WTC11 (cell line): ENCODE measurements around the gene SAP130. TPM values are rescaled to one million over a fixed set of nuclear protein-coding genes. Genes with fewer than 3 reads are reported as not detected.

ENCODE experiments used
- ATAC-seq: fragments of 200-7000 bp; cut with Tn5 transposase; 2 replicates; pipeline ENCODE4 v1.10.0; 2021; ENCODE audit warnings: mild to moderate bottlenecking, moderate library complexity
- CTCF ChIA-PET: fragments of 300-600 bp; sonication (Branson Sonifier 250); formaldehyde crosslinking; loops from one replicate; lab custom pipeline; 2021; ENCODE audit warnings: antibody characterized with exemption; lab: Charles Lee
- POLR2A ChIA-PET: fragments of 350-600 bp; sonication (Branson Sonifier 250); formaldehyde crosslinking; loops from one replicate; lab custom pipeline; 2021; ENCODE audit warnings: antibody characterized with exemption; lab: Charles Lee
- DNase-seq: peaks from one replicate; pipeline ENCODE4 v3.0.0; 2021; ENCODE audit warnings: low spot score
- H3K27ac Mint-ChIP-seq: 2 replicates; pipeline ENCODE4 v1.8.0; 2021; ENCODE audit warnings: mixed read lengths
- H3K27me3 Mint-ChIP-seq: 2 replicates; pipeline ENCODE4 v1.8.0; 2021; ENCODE audit warnings: low read depth, mild to moderate bottlenecking, moderate library complexity, mixed read lengths
- H3K36me3 Mint-ChIP-seq: 2 replicates; pipeline ENCODE4 v1.8.0; 2021; ENCODE audit warnings: mixed read lengths
- H3K4me1 Mint-ChIP-seq: 2 replicates; pipeline ENCODE4 v1.8.0; 2022; ENCODE audit warnings: mixed read lengths
- H3K4me3 Mint-ChIP-seq: 2 replicates; pipeline ENCODE4 v1.8.0; 2021; ENCODE audit warnings: mild to moderate bottlenecking, moderate library complexity, mixed read lengths
- H3K9me3 Mint-ChIP-seq: 2 replicates; pipeline ENCODE4 v1.8.0; 2021; ENCODE audit warnings: mixed read lengths
- ATF6 ChIP-seq: sonication (generic); formaldehyde crosslinking; IDR thresholded peaks from 2 replicates; pipeline ENCODE4 v1.8.1; 2023; ENCODE audit warnings: mild to moderate bottlenecking, missing genetic modification reagents
- CBFB ChIP-seq: sonication (generic); formaldehyde crosslinking; IDR thresholded peaks from 2 replicates; pipeline ENCODE4 v1.8.1; 2022; ENCODE audit warnings: mild to moderate bottlenecking, low read depth, missing genetic modification reagents
- CREB1 ChIP-seq: sonication (generic); formaldehyde crosslinking; IDR thresholded peaks from 2 replicates; pipeline ENCODE4 v1.8.0; 2023; ENCODE audit warnings: mild to moderate bottlenecking, missing genetic modification reagents
- ETV6 ChIP-seq: sonication (generic); formaldehyde crosslinking; IDR thresholded peaks from 2 replicates; pipeline ENCODE4 v1.8.1; 2022; ENCODE audit warnings: mild to moderate bottlenecking, missing genetic modification reagents
- GTF2I ChIP-seq: fragments of 250-450 bp; sonication (Bioruptor Pico); conservative IDR thresholded peaks from 2 replicates; pipeline ENCODE4 v1.4.0; 2021; ENCODE audit warnings: mild to moderate bottlenecking
- MXD4 ChIP-seq: fragments of 250-450 bp; sonication (Bioruptor Pico); IDR thresholded peaks from 2 replicates; pipeline ENCODE4 v1.8.0; 2021; ENCODE audit warnings: mild to moderate bottlenecking, moderate library complexity, borderline replicate concordance
- NFATC4 ChIP-seq: fragments of 250-450 bp; sonication (Bioruptor Pico); IDR thresholded peaks from 2 replicates; pipeline ENCODE4 v1.9.0; 2021; ENCODE audit warnings: mild to moderate bottlenecking
- NR1H2 ChIP-seq: sonication (generic); formaldehyde crosslinking; IDR thresholded peaks from 2 replicates; pipeline ENCODE4 v1.9.0; 2021; ENCODE audit warnings: mild to moderate bottlenecking, moderate library complexity, missing genetic modification reagents
- PRRX2 ChIP-seq: fragments of 250-450 bp; sonication (Bioruptor Pico); IDR thresholded peaks from 2 replicates; pipeline ENCODE4 v1.8.0; 2021; ENCODE audit warnings: mild to moderate bottlenecking
- TCF7 ChIP-seq: sonication (generic); formaldehyde crosslinking; IDR thresholded peaks from 2 replicates; pipeline ENCODE4 v1.8.0; 2022; ENCODE audit warnings: mild to moderate bottlenecking, low read depth, missing genetic modification reagents, moderate library complexity
- TEAD4 ChIP-seq: sonication (generic); formaldehyde crosslinking; IDR thresholded peaks from 2 replicates; pipeline ENCODE4 v1.8.0; 2022; ENCODE audit warnings: mild to moderate bottlenecking, missing genetic modification reagents
- ZMAT4 ChIP-seq: fragments of 250-450 bp; sonication (Bioruptor Pico); IDR thresholded peaks from 2 replicates; pipeline ENCODE4 v1.9.0; 2021; ENCODE audit warnings: mild to moderate bottlenecking
- ZNF138 ChIP-seq: sonication (generic); formaldehyde crosslinking; conservative IDR thresholded peaks from 2 replicates; pipeline ENCODE4 v1.8.1; 2022; ENCODE audit warnings: mild to moderate bottlenecking, moderate library complexity, missing genetic modification reagents
- ZNF317 ChIP-seq: sonication (generic); formaldehyde crosslinking; IDR thresholded peaks from 2 replicates; pipeline ENCODE4 v1.8.1; 2023; ENCODE audit warnings: low read depth, mild to moderate bottlenecking, moderate library complexity, missing genetic modification reagents, borderline replicate concordance
- ZNF423 ChIP-seq: fragments of 250-450 bp; sonication (Bioruptor Pico); IDR thresholded peaks from 2 replicates; pipeline ENCODE4 v2.1.2; 2022; ENCODE audit warnings: mild to moderate bottlenecking, moderate library complexity
- ZNF425 ChIP-seq: fragments of 250-450 bp; sonication (Bioruptor Pico); conservative IDR thresholded peaks from 2 replicates; pipeline ENCODE4 v1.9.0; 2021; ENCODE audit warnings: mild to moderate bottlenecking
- total RNA-seq: library from RNA; stranded (reverse); gene quantifications from 3 replicates; pipeline ENCODE4 v1.2.3, GENCODE V29; 2021
- TF ChIP-seq, protein P1 (sequence below): sonication (generic); formaldehyde crosslinking; IDR thresholded peaks from 2 replicates; pipeline ENCODE4 v1.8.1; 2022; ENCODE audit warnings: low read depth, mild to moderate bottlenecking, moderate library complexity, missing genetic modification reagents, borderline replicate concordance
- TF ChIP-seq, protein P2 (sequence below): sonication (generic); formaldehyde crosslinking; IDR thresholded peaks from 2 replicates; pipeline ENCODE4 v1.8.1; 2023; ENCODE audit warnings: mild to moderate bottlenecking, missing genetic modification reagents, borderline replicate concordance

SAP130 gene
- total RNA-seq, 1 experiment from 2014 or later = 45.6 TPM

GRCh38 chr2:128008074-128008672 lies 19.7 kb downstream of the SAP130 start:
- TF ChIP-seq CREB1 (CRISPR knock-in tag) (no peak), ZNF317 (CRISPR knock-in tag) (no peak), ZNF138 (CRISPR knock-in tag) (no peak), PRRX2 (CRISPR knock-in tag) (no peak), ATF6 (CRISPR knock-in tag) (no peak), ZNF425 (CRISPR knock-in tag) (no peak), ETV6 (CRISPR knock-in tag) (no peak), TCF7 (CRISPR knock-in tag) (no peak), ZNF423 (CRISPR knock-in tag) (no peak), TEAD4 (no peak), NR1H2 (no peak), GTF2I (CRISPR knock-in tag) (no peak), MXD4 (CRISPR knock-in tag) (no peak), CBFB (CRISPR knock-in tag) (no peak), ZMAT4 (no peak), NFATC4 (CRISPR knock-in tag) (no peak)
- TF ChIP-seq, protein P1, sequence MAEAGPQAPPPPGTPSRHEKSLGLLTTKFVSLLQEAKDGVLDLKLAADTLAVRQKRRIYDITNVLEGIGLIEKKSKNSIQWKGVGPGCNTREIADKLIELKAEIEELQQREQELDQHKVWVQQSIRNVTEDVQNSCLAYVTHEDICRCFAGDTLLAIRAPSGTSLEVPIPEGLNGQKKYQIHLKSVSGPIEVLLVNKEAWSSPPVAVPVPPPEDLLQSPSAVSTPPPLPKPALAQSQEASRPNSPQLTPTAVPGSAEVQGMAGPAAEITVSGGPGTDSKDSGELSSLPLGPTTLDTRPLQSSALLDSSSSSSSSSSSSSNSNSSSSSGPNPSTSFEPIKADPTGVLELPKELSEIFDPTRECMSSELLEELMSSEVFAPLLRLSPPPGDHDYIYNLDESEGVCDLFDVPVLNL (CRISPR knock-in tag) = no peak
- TF ChIP-seq, protein P2, sequence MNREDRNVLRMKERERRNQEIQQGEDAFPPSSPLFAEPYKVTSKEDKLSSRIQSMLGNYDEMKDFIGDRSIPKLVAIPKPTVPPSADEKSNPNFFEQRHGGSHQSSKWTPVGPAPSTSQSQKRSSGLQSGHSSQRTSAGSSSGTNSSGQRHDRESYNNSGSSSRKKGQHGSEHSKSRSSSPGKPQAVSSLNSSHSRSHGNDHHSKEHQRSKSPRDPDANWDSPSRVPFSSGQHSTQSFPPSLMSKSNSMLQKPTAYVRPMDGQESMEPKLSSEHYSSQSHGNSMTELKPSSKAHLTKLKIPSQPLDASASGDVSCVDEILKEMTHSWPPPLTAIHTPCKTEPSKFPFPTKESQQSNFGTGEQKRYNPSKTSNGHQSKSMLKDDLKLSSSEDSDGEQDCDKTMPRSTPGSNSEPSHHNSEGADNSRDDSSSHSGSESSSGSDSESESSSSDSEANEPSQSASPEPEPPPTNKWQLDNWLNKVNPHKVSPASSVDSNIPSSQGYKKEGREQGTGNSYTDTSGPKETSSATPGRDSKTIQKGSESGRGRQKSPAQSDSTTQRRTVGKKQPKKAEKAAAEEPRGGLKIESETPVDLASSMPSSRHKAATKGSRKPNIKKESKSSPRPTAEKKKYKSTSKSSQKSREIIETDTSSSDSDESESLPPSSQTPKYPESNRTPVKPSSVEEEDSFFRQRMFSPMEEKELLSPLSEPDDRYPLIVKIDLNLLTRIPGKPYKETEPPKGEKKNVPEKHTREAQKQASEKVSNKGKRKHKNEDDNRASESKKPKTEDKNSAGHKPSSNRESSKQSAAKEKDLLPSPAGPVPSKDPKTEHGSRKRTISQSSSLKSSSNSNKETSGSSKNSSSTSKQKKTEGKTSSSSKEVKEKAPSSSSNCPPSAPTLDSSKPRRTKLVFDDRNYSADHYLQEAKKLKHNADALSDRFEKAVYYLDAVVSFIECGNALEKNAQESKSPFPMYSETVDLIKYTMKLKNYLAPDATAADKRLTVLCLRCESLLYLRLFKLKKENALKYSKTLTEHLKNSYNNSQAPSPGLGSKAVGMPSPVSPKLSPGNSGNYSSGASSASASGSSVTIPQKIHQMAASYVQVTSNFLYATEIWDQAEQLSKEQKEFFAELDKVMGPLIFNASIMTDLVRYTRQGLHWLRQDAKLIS (CRISPR knock-in tag) = no peak
- no peak overlapping the region for H3K4me3 Mint-ChIP-seq
- ChIA-PET POLR2A (interaction anchor here (0.5 kb wide), 1 partner anchor 16 kb away, joined by 4 read pairs; no protein-coding TSS in a partner anchor), CTCF (interaction anchor here (0.7 kb wide), 1 partner anchor 108 kb away, joined by 3 read pairs; no protein-coding TSS in a partner anchor)
- no peak for ATAC-seq
- no peaks in the 10 kb centered on the region for H3K4me1 Mint-ChIP-seq
- H3K27me3 Mint-ChIP-seq = no peaks in the 10 kb centered on the region
- DNase-seq = no peak
- no peak overlapping the region for H3K27ac Mint-ChIP-seq
- H3K36me3 Mint-ChIP-seq = peaks cover 73% of the 10 kb centered on the region
- H3K9me3 Mint-ChIP-seq = no peaks in the 10 kb centered on the region
